ENCODE results near the gene COCH. TPM values are rescaled to one million over a fixed set of nuclear protein-coding genes. Genes with fewer than 3 reads are reported as not detected.

COCH gene
- total RNA-seq, 1 experiment from 2014 or later: 1.4 TPM

GRCh38 chr14:30855345-30856037, 18.9 kb upstream of the COCH start:
- no peaks in the 10 kb centered on the region for H3K79me2 ChIP-seq (ENCODE audit: low read depth)
- ChIA-PET CTCF (no interaction called here), POLR2A (ENCODE audit: unreplicated experiment) (interaction anchor here (0.7 kb wide), 1 partner anchor 173 kb away, joined by 6 read pairs; no protein-coding TSS in a partner anchor)
- H3K4me1 ChIP-seq (replicated peaks; ENCODE audit: insufficient read depth): no peaks in the 10 kb centered on the region
- H3K9me3 ChIP-seq (ENCODE audit: insufficient read depth, low read depth): no peaks in the 10 kb centered on the region
- no peaks in the 10 kb centered on the region for H3K36me3 ChIP-seq (ENCODE audit: low read depth)
- no TSS peak for BruUV-seq (replicated peaks)
- H3K4me3 ChIP-seq: no peak overlapping the region
- intact Hi-C loops (cut with micrococcal nuclease; ENCODE audit: unreplicated experiment): no loop called here
- H3K9me2 ChIP-seq (ENCODE audit: insufficient read depth): no peaks in the 10 kb centered on the region
- H3F3A ChIP-seq (ENCODE audit: insufficient read depth, low read depth): no peaks in the 10 kb centered on the region
- no peaks in the 10 kb centered on the region for H4K20me1 ChIP-seq (ENCODE audit: insufficient read depth)
- no peak for TF ChIP-seq EZH2 (IDR thresholded peaks at IDR 0.05; ENCODE audit: low read depth)
- TF ChIP-seq, protein P1, sequence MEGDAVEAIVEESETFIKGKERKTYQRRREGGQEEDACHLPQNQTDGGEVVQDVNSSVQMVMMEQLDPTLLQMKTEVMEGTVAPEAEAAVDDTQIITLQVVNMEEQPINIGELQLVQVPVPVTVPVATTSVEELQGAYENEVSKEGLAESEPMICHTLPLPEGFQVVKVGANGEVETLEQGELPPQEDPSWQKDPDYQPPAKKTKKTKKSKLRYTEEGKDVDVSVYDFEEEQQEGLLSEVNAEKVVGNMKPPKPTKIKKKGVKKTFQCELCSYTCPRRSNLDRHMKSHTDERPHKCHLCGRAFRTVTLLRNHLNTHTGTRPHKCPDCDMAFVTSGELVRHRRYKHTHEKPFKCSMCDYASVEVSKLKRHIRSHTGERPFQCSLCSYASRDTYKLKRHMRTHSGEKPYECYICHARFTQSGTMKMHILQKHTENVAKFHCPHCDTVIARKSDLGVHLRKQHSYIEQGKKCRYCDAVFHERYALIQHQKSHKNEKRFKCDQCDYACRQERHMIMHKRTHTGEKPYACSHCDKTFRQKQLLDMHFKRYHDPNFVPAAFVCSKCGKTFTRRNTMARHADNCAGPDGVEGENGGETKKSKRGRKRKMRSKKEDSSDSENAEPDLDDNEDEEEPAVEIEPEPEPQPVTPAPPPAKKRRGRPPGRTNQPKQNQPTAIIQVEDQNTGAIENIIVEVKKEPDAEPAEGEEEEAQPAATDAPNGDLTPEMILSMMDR (conservative IDR thresholded peaks at IDR 0.05): no peak
- H2AFZ ChIP-seq: no peak overlapping the region
- no peak overlapping the region for H3K4me2 ChIP-seq
- H3K27me3 ChIP-seq (ENCODE audit: insufficient read depth, low read depth): no peaks in the 10 kb centered on the region
- no peak overlapping the region for H3K27ac ChIP-seq
- DNase-seq: no peak

- H3K4me3 ChIP-seq: no peak overlapping the region
- H3K9me3 ChIP-seq (ENCODE audit: insufficient read depth, low read depth): no peaks in the 10 kb centered on the region
- no peaks in the 10 kb centered on the region for H3K4me1 ChIP-seq (replicated peaks; ENCODE audit: insufficient read depth)
- CTCF ChIA-PET: no interaction called here
- H3K79me2 ChIP-seq (ENCODE audit: low read depth): no peaks in the 10 kb centered on the region
- H3K36me3 ChIP-seq (ENCODE audit: low read depth): no peaks in the 10 kb centered on the region
- no TSS peak for BruUV-seq (replicated peaks)
- H3F3A ChIP-seq (ENCODE audit: insufficient read depth, low read depth): no peaks in the 10 kb centered on the region
- intact Hi-C loops (cut with micrococcal nuclease; ENCODE audit: unreplicated experiment): no loop called here
- no peak for TF ChIP-seq EZH2 (IDR thresholded peaks at IDR 0.05; ENCODE audit: low read depth)
- no peak overlapping the region for H3K27ac ChIP-seq
- DNase-seq: no peak
- H3K27me3 ChIP-seq (ENCODE audit: insufficient read depth, low read depth): no peaks in the 10 kb centered on the region
- no peak overlapping the region for H2AFZ ChIP-seq
- no peaks in the 10 kb centered on the region for H4K20me1 ChIP-seq (ENCODE audit: insufficient read depth)
- POLR2A ChIA-PET (ENCODE audit: unreplicated experiment): no interaction called here
- no peak overlapping the region for H3K4me2 ChIP-seq
- no peaks in the 10 kb centered on the region for H3K9me2 ChIP-seq (ENCODE audit: insufficient read depth)
Observed at GRCh38 chr14:30861200-30861599, 13.2 kb upstream of the COCH start.

DNA sequence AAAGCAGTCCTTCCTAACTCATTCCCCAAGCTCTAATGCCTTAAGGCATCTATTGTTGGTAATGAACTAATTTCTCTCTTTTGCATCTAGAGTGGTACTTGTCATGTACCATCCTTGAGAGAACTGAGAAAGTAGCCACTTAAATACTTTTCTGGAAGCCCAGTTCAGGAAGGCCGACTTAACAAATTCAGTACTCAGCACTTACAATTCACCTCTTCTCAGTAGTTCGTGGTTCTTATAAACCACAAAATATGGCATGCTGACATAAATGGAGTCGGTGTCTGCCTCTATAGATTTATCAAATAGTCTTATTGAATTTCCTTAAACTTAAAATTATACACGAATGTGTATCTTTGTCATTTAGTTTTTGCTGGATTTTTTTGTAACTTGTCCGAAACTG, 9.4 kb upstream of the COCH start:
- TF ChIP-seq, protein P1 (conservative IDR thresholded peaks at IDR 0.05): no peak
- TF ChIP-seq EZH2 (IDR thresholded peaks at IDR 0.05; ENCODE audit: low read depth): no peak
- intact Hi-C loops (cut with micrococcal nuclease; ENCODE audit: unreplicated experiment): no loop called here
- POLR2A ChIA-PET (ENCODE audit: unreplicated experiment): interaction anchor here (0.6 kb wide), 1 partner anchor 1086 kb away, joined by 3 read pairs; no protein-coding TSS in a partner anchor
- Histone ChIP-seq H3K27ac (no peak overlapping the region), H3K36me3 (ENCODE audit: low read depth) (no peaks in the 10 kb centered on the region), H3K4me3 (no peak overlapping the region), H3K27me3 (ENCODE audit: insufficient read depth, low read depth) (no peaks in the 10 kb centered on the region), H3K4me1 (replicated peaks; ENCODE audit: insufficient read depth) (no peaks in the 10 kb centered on the region), H3K79me2 (ENCODE audit: low read depth) (no peaks in the 10 kb centered on the region), H3K4me2 (no peak overlapping the region), H4K20me1 (ENCODE audit: insufficient read depth) (no peaks in the 10 kb centered on the region), H2AFZ (no peak overlapping the region), H3K9me3 (ENCODE audit: insufficient read depth, low read depth) (no peaks in the 10 kb centered on the region), H3F3A (ENCODE audit: insufficient read depth, low read depth) (no peaks in the 10 kb centered on the region), H3K9me2 (ENCODE audit: insufficient read depth) (no peaks in the 10 kb centered on the region)
- no TSS peak for BruUV-seq (replicated peaks)
- CTCF ChIA-PET: no interaction called here
- no peak for DNase-seq

- H3K79me2 ChIP-seq (ENCODE audit: low read depth): no peaks in the 10 kb centered on the region
- no peak overlapping the region for H3K4me2 ChIP-seq
- H4K20me1 ChIP-seq (ENCODE audit: insufficient read depth): no peaks in the 10 kb centered on the region
- H3K36me3 ChIP-seq (ENCODE audit: low read depth): no peaks in the 10 kb centered on the region
- ChIA-PET CTCF (no interaction called here), POLR2A (ENCODE audit: unreplicated experiment) (no interaction called here)
- BruUV-seq (replicated peaks): no TSS peak
- no peak overlapping the region for H2AFZ ChIP-seq
- H3K9me3 ChIP-seq (ENCODE audit: insufficient read depth, low read depth): no peaks in the 10 kb centered on the region
- H3K9me2 ChIP-seq (ENCODE audit: insufficient read depth): no peaks in the 10 kb centered on the region
- intact Hi-C loops (cut with micrococcal nuclease; ENCODE audit: unreplicated experiment): no loop called here
- no peak overlapping the region for H3K4me3 ChIP-seq
- no peaks in the 10 kb centered on the region for H3K27me3 ChIP-seq (ENCODE audit: insufficient read depth, low read depth)
- H3F3A ChIP-seq (ENCODE audit: insufficient read depth, low read depth): no peaks in the 10 kb centered on the region
- no peak for DNase-seq
- H3K4me1 ChIP-seq (replicated peaks; ENCODE audit: insufficient read depth): no peaks in the 10 kb centered on the region
- TF ChIP-seq, protein P1 (conservative IDR thresholded peaks at IDR 0.05): no peak
- no peak for TF ChIP-seq EZH2 (IDR thresholded peaks at IDR 0.05; ENCODE audit: low read depth)
- H3K27ac ChIP-seq: no peak overlapping the region
Observed at GRCh38 chr14:30868736-30869135, 5.6 kb upstream of the COCH start.
